PC-3 (cell line): ENCODE data around the gene G3BP2.

ENCODE experiments used
- CTCF ChIP-seq: fragments of 300-600 bp; sonication (generic); conservative IDR thresholded peaks from 2 replicates; pipeline ENCODE4 v1.5.1; 2017; ENCODE audit warnings: antibody characterized with exemption, low read depth, mild to moderate bottlenecking, low read length
- EZH2 ChIP-seq: fragments of 300-600 bp; sonication (generic); IDR thresholded peaks from one replicate; pipeline ENCODE4 v1.6.1; 2017; ENCODE audit warnings: antibody characterized with exemption, mild to moderate bottlenecking, low read length; ENCODE audit not compliant: unreplicated experiment
- EZH2phosphoT487 ChIP-seq: fragments of 300-600 bp; sonication (generic); IDR thresholded peaks from 2 replicates; pipeline ENCODE4 v1.6.1; 2018; ENCODE audit warnings: mild to moderate bottlenecking, antibody characterized with exemption, low read length, borderline replicate concordance

- TF ChIP-seq EZH2 (no peak), EZH2phosphoT487 (no peak), CTCF (no peak)
Measured at GRCh38 chr4:75666299-75666698, 6.9 kb downstream of the G3BP2 start.
